Epithelial cell of esophagus (primary cell): ENCODE results near the gene ARHGEF37.

Source experiments
- DNase-seq: peaks from one replicate; pipeline ENCODE4 v3.0.0; 2010; ENCODE audit warnings: low read depth
- H3K4me3 ChIP-seq: 2 replicates; pipeline ENCODE4 v1.5.1; 2011; ENCODE audit warnings: mild to moderate bottlenecking, low read length, control low read depth
- CTCF ChIP-seq: IDR thresholded peaks from 2 replicates; pipeline ENCODE4 v1.5.1; 2011; ENCODE audit warnings: low read depth, mild to moderate bottlenecking, low read length, control low read depth, inconsistent platforms; ENCODE audit not compliant: insufficient read depth; ENCODE audit errors: missing control alignments

ARHGEF37 gene

GRCh38 chr5:149623473-149623872 lies 42.2 kb downstream of the ARHGEF37 start:
- no peak for TF ChIP-seq CTCF
- no peak for DNase-seq
- no peak overlapping the region for H3K4me3 ChIP-seq

- TF ChIP-seq CTCF, result no peak
- no peak for DNase-seq
- H3K4me3 ChIP-seq, result no peak overlapping the region
Measured at GRCh38 chr5:149627070-149627469, 45.8 kb downstream of the ARHGEF37 start.

- TF ChIP-seq CTCF, result no peak
- no peak overlapping the region for H3K4me3 ChIP-seq
- DNase-seq, result peak; percentile 53
Measured at GRCh38 chr5:149628221-149628620, 46.9 kb downstream of the ARHGEF37 start.

- DNase-seq, result no peak
- TF ChIP-seq CTCF, result no peak
- H3K4me3 ChIP-seq, result no peak overlapping the region
Measured at GRCh38 chr5:149628846-149629388, 47.6 kb downstream of the ARHGEF37 start.

GRCh38 chr5:149629421-149629820 lies 48.1 kb downstream of the ARHGEF37 start:
- no peak for DNase-seq
- no peak for TF ChIP-seq CTCF
- no peak overlapping the region for H3K4me3 ChIP-seq

- no peak for DNase-seq
- TF ChIP-seq CTCF, result no peak
- H3K4me3 ChIP-seq, result no peak overlapping the region
Measured at GRCh38 chr5:149630337-149630736, 49.0 kb downstream of the ARHGEF37 start.

- TF ChIP-seq CTCF, result no peak
- no peak overlapping the region for H3K4me3 ChIP-seq
- DNase-seq, result no peak
Measured at GRCh38 chr5:149631506-149631905, 50.2 kb downstream of the ARHGEF37 start.
